H1 (cell line): ENCODE measurements around the gene LRRC9. TPM values are rescaled to one million over a fixed set of nuclear protein-coding genes. Genes with fewer than 3 reads are reported as not detected.

Experiments
- CTCF ChIA-PET: fragments of 300-600 bp; sonication (Branson Sonifier 250); formaldehyde crosslinking; loops from one replicate; lab custom pipeline; 2021; ENCODE audit not compliant: partially characterized antibody; lab: Charles Lee
- POLR2A ChIA-PET: fragments of 300-600 bp; sonication (Branson Sonifier 250); formaldehyde crosslinking; loops from one replicate; lab custom pipeline; 2021; ENCODE audit warnings: inconsistent platforms; ENCODE audit not compliant: partially characterized antibody; lab: Charles Lee
- DNase-seq, 2 experiments: peaks; one replicate each; pipeline versions ENCODE4 v3.0.0 to v3.0.0-alpha.2; 2010 to 2022; ENCODE audit warnings: low spot score in 2 of 2, low read depth in 1 of 2, mixed read lengths in 1 of 2
- FAIRE-seq: peaks from 2 replicates; lab custom pipeline; 2011; peaks lifted over from hg19 to GRCh38; lab: Jason Lieb, UNC
- H2AFZ ChIP-seq: 2 replicates; pipeline ENCODE4 v1.8.1; 2012; ENCODE audit warnings: low read length, inconsistent platforms
- H2AK5ac ChIP-seq: 2 replicates; pipeline ENCODE4 v1.6.1; 2013; ENCODE audit warnings: low read depth, low read length
- H2BK120ac ChIP-seq: replicated peaks from 2 replicates; pipeline ENCODE3; 2013; ENCODE audit warnings: low read depth, low read length, inconsistent platforms
- H2BK12ac ChIP-seq: 2 replicates; pipeline ENCODE4 v1.6.1; 2013; ENCODE audit warnings: low read depth, low read length
- H2BK15ac ChIP-seq: 2 replicates; pipeline ENCODE4 v1.6.1; 2013; ENCODE audit warnings: low read length
- H2BK20ac ChIP-seq: 2 replicates; pipeline ENCODE4 v1.6.1; 2013; ENCODE audit warnings: low read length
- H2BK5ac ChIP-seq: 2 replicates; pipeline ENCODE4 v1.6.1; 2013; ENCODE audit warnings: low read depth, low read length
- H3K14ac ChIP-seq: 2 replicates; pipeline ENCODE4 v1.6.1; 2013; ENCODE audit warnings: inconsistent platforms; ENCODE audit not compliant: insufficient read length
- H3K18ac ChIP-seq: 2 replicates; pipeline ENCODE4 v1.6.1; 2013; ENCODE audit warnings: low read length; ENCODE audit errors: extremely low read depth
- H3K23ac ChIP-seq: 2 replicates; pipeline ENCODE4 v1.6.1; 2013; ENCODE audit warnings: inconsistent platforms; ENCODE audit not compliant: insufficient read length
- H3K23me2 ChIP-seq: 2 replicates; pipeline ENCODE4 v1.6.1; 2013; ENCODE audit warnings: low read depth, low read length
- H3K27ac ChIP-seq: 2 replicates; pipeline ENCODE4 v1.6.1; 2011; ENCODE audit warnings: low read depth, low read length, inconsistent platforms
- H3K27me3 ChIP-seq, 4 experiments: replicated peaks in 1 of 4; 1 replicate in 1 of 4; 2 replicates in 3 of 4; pipeline versions ENCODE4 v1.6.1 to v1.8.1; 2011 to 2013; ENCODE audit warnings: low read length in 3 of 4, mild to moderate bottlenecking in 3 of 4, inconsistent platforms in 2 of 4, mixed read lengths in 2 of 4, moderate library complexity in 1 of 4; ENCODE audit not compliant: control insufficient read depth in 3 of 4, insufficient read depth in 3 of 4; ENCODE audit errors: extremely low read depth in 1 of 4
- H3K36me3 ChIP-seq, 4 experiments: 2 replicates each; pipeline versions ENCODE4 v1.6.1 to v1.8.1; 2011 to 2013; ENCODE audit warnings: mild to moderate bottlenecking in 4 of 4, low read length in 3 of 4, moderate library complexity in 2 of 4, control low read depth in 1 of 4, inconsistent platforms in 1 of 4; ENCODE audit not compliant: insufficient read depth in 4 of 4, control insufficient read depth in 2 of 4
- H3K4ac ChIP-seq: replicated peaks from 2 replicates; pipeline ENCODE3; 2013; ENCODE audit warnings: low read length, low read depth, mixed read lengths, inconsistent platforms; ENCODE audit not compliant: insufficient read length
- H3K4me1 ChIP-seq, 4 experiments: replicated peaks in 1 of 4; 1 replicate in 1 of 4; 2 replicates in 3 of 4; pipeline versions ENCODE4 v1.6.1 to v1.8.1; 2011 to 2013; ENCODE audit warnings: low read length in 3 of 4, inconsistent platforms in 2 of 4, mixed read lengths in 1 of 4; ENCODE audit not compliant: insufficient read depth in 4 of 4, control insufficient read depth in 3 of 4
- H3K4me2 ChIP-seq, 2 experiments: 2 replicates each; pipeline versions ENCODE4 v1.6.1 to v1.8.1; 2011 to 2013; ENCODE audit warnings: low read depth in 2 of 2, low read length in 2 of 2, control low read depth in 1 of 2, inconsistent platforms in 1 of 2, mild to moderate bottlenecking in 1 of 2; ENCODE audit not compliant: insufficient read depth in 1 of 2
- H3K4me3 ChIP-seq, 4 experiments: fragments of 200-600, 300-600 bp in 1 of 4; sonication (generic), shearing (Covaris generic), sonication (Bioruptor Twin) in 1 of 4; 2 replicates each; pipeline versions ENCODE4 v1.5.1 to v1.8.1; 2011 to 2016; ENCODE audit warnings: low read length in 4 of 4, low read depth in 3 of 4, control low read depth in 2 of 4, inconsistent platforms in 2 of 4, mild to moderate bottlenecking in 2 of 4, mixed read lengths in 1 of 4, moderate library complexity in 1 of 4; ENCODE audit not compliant: insufficient read depth in 2 of 4; ENCODE audit errors: extremely low read depth in 1 of 4
- H3K56ac ChIP-seq: replicated peaks from 2 replicates; pipeline ENCODE3; 2013; ENCODE audit warnings: low read depth, mild to moderate bottlenecking, mixed read lengths, low read length, inconsistent platforms; ENCODE audit not compliant: insufficient read length
- H3K79me1 ChIP-seq: 2 replicates; pipeline ENCODE4 v1.6.1; 2013; ENCODE audit warnings: low read depth, low read length, control low read depth
- H3K79me2 ChIP-seq, 2 experiments: 2 replicates each; pipeline versions ENCODE4 v1.6.1 to v1.8.1; 2012 to 2013; ENCODE audit warnings: low read length in 2 of 2, mild to moderate bottlenecking in 2 of 2, inconsistent platforms in 1 of 2; ENCODE audit not compliant: insufficient read depth in 2 of 2, control insufficient read depth in 1 of 2
- H3K9ac ChIP-seq, 4 experiments: replicated peaks in 1 of 4; 1 replicate in 1 of 4; 2 replicates in 3 of 4; pipeline versions ENCODE4 v1.6.1 to v1.8.1; 2011 to 2013; ENCODE audit warnings: low read depth in 3 of 4, low read length in 3 of 4, control low read depth in 2 of 4, mild to moderate bottlenecking in 2 of 4, moderate library complexity in 2 of 4, inconsistent platforms in 1 of 4; ENCODE audit errors: extremely low read depth in 1 of 4
- H3K9me3 ChIP-seq, 2 experiments: 2 replicates each; pipeline versions ENCODE4 v1.6.1 to v1.8.1; 2012 to 2013; ENCODE audit warnings: mild to moderate bottlenecking in 2 of 2, moderate library complexity in 2 of 2, control low read depth in 1 of 2, inconsistent platforms in 1 of 2, low read depth in 1 of 2, low read length in 1 of 2, mixed read lengths in 1 of 2; ENCODE audit not compliant: insufficient read depth in 2 of 2
- H4K20me1 ChIP-seq, 2 experiments: replicated peaks in 1 of 2; 2 replicates each; pipeline versions ENCODE3 to v1.8.1; 2011 to 2013; ENCODE audit warnings: inconsistent platforms in 2 of 2, low read length in 2 of 2, mild to moderate bottlenecking in 1 of 2; ENCODE audit not compliant: insufficient read depth in 2 of 2, control insufficient read depth in 1 of 2
- H4K5ac ChIP-seq: 2 replicates; pipeline ENCODE4 v1.6.1; 2013; ENCODE audit warnings: low read length, low read depth, mixed read lengths, inconsistent platforms; ENCODE audit not compliant: insufficient read length
- H4K8ac ChIP-seq: 2 replicates; pipeline ENCODE4 v1.8.0; 2013; ENCODE audit warnings: mild to moderate bottlenecking, moderate library complexity, low read length, inconsistent platforms; ENCODE audit not compliant: insufficient read depth; ENCODE audit errors: extremely low read depth
- H4K91ac ChIP-seq: replicated peaks from 2 replicates; pipeline ENCODE3; 2013; ENCODE audit warnings: low read length, mixed read lengths, inconsistent platforms; ENCODE audit not compliant: insufficient read length
- CREB1 ChIP-seq: IDR thresholded peaks from 2 replicates; pipeline ENCODE4 v1.6.1; 2012; ENCODE audit warnings: inconsistent platforms
- EP300 ChIP-seq, 2 experiments: IDR thresholded peaks; 1 replicate in 1 of 2; 2 replicates in 1 of 2; pipeline ENCODE4 v1.6.1; 2011 to 2012; ENCODE audit warnings: low read depth in 2 of 2, low read length in 2 of 2, mild to moderate bottlenecking in 2 of 2, borderline replicate concordance in 1 of 2, inconsistent platforms in 1 of 2, moderate library complexity in 1 of 2
- HDAC2 ChIP-seq, 2 experiments: fragments of 300-600 bp in 1 of 2; sonication (generic) in 1 of 2; IDR thresholded peaks; 2 replicates each; pipeline ENCODE4 v1.6.1; 2011 to 2012; ENCODE audit warnings: low read depth in 2 of 2, low read length in 2 of 2, mild to moderate bottlenecking in 2 of 2, moderate library complexity in 2 of 2, borderline replicate concordance in 1 of 2, inconsistent platforms in 1 of 2
- KDM4A ChIP-seq: IDR thresholded peaks from one replicate; pipeline ENCODE4 v1.7.1; 2012; ENCODE audit warnings: low read depth, mild to moderate bottlenecking, moderate library complexity, low read length, inconsistent platforms; ENCODE audit not compliant: severe bottlenecking
- NANOG ChIP-seq: IDR thresholded peaks from 2 replicates; pipeline ENCODE4 v1.6.1; 2011; ENCODE audit warnings: low read length, low read depth, mild to moderate bottlenecking, inconsistent platforms; ENCODE audit not compliant: insufficient read depth, poor library complexity, severe bottlenecking
- RAD21 ChIP-seq, 2 experiments: IDR thresholded peaks in 1 of 2; conservative IDR thresholded peaks in 1 of 2; 2 replicates each; pipeline ENCODE4 v1.6.1; 2011; ENCODE audit warnings: low read depth in 2 of 2, low read length in 2 of 2, improper control_type of control experiment in 1 of 2, inconsistent platforms in 1 of 2, mild to moderate bottlenecking in 1 of 2, moderate library complexity in 1 of 2
- YY1 ChIP-seq: IDR thresholded peaks from 2 replicates; pipeline ENCODE4 v1.6.1; 2011; ENCODE audit warnings: low read depth, mild to moderate bottlenecking, low read length
- ZNF274 ChIP-seq: IDR thresholded peaks from 2 replicates; pipeline ENCODE4 v1.7.0; 2012; ENCODE audit warnings: low read length, borderline replicate concordance; ENCODE audit errors: extremely low read depth
- polyA plus RNA-seq, 7 experiments: library from polyadenylated mRNA; depleted of rRNA in 3 of 7; stranded (reverse) in 5 of 7; unstranded in 2 of 7; fragments of >200 nt in 5 of 7; fragments of 200-250 nt in 2 of 7; gene quantifications; 1 replicate in 5 of 7; 2 replicates in 1 of 7; 4 replicates in 1 of 7; pipeline versions ENCODE4 v1.2.1 to v1.2.3, GENCODE V29; 2011 to 2013; ENCODE audit warnings: missing spikeins in 2 of 7, mixed read lengths in 2 of 7
- total RNA-seq: library from RNA; stranded (reverse); fragmentation: NEBNext Ultra II Directional; extraction: Animal tissue kit (Norgen Biotek cat#: 25700); gene quantifications from 2 replicates; pipeline ENCODE4 v1.2.1, GENCODE V29; 2021
- TF ChIP-seq, protein P1 (sequence below), 3 experiments: IDR thresholded peaks; 1 replicate in 2 of 3; 2 replicates in 1 of 3; pipeline versions ENCODE4 v1.5.1 to v1.6.1; 2011; ENCODE audit warnings: low read length in 3 of 3, mild to moderate bottlenecking in 3 of 3, inconsistent platforms in 2 of 3, low read depth in 1 of 3, moderate library complexity in 1 of 3; ENCODE audit not compliant: insufficient read depth in 1 of 3; ENCODE audit errors: control extremely low read depth in 1 of 3
- TF ChIP-seq, protein P2 (sequence below): IDR thresholded peaks from 2 replicates; pipeline ENCODE4 v1.6.1; 2011; ENCODE audit warnings: low read depth, mild to moderate bottlenecking, low read length; ENCODE audit not compliant: insufficient read depth

The LRRC9 gene
- total and polyA plus RNA-seq, 2 of the 8 experiments (the other 6 are each of a cell fraction or from before 2014, with no cell fraction given), result 0.12 to 0.84 TPM

DNA sequence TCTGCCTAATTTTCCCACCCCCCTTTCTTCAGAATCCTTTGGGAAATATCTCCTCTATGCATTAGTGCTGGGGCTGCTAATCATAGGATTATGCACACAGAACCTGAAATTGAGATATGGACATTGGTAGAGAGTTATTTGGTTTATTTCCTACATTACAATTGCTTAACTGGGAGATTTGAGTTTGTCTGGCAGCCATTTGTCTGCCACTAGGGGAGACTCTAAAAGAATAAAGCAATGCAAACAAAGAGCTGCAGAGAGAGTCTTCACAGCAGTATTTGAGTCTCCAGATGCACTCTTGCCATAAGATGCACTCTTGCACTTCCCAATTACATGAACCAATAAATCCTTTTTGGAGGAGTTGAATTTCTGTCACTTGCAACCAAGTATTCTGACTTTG lies 159.8 kb downstream of the LRRC9 start:
- Histone ChIP-seq H3K4ac (no peak overlapping the region), H2BK20ac (no peak overlapping the region), H3K79me2 (no peaks in the 10 kb centered on the region), H3K18ac (no peak overlapping the region), H3K4me3 (no peak overlapping the region), H4K8ac (no peak overlapping the region), H3K4me1 (no peaks in the 10 kb centered on the region; a peak in 1 of 7 replicates), H2BK5ac (no peak overlapping the region), H3K79me1 (no peaks in the 10 kb centered on the region), H3K9me3 (no peaks in the 10 kb centered on the region), H4K5ac (no peak overlapping the region), H3K27ac (no peak overlapping the region), H2BK120ac (no peak overlapping the region), H3K56ac (no peak overlapping the region), H4K91ac (no peak overlapping the region), H3K9ac (no peak overlapping the region), H3K14ac (no peak overlapping the region), H3K23me2 (no peaks in the 10 kb centered on the region), H3K36me3 (no peaks in the 10 kb centered on the region), H3K23ac (no peak overlapping the region), H2BK15ac (no peak overlapping the region), H2BK12ac (no peak overlapping the region), H4K20me1 (no peaks in the 10 kb centered on the region), H3K4me2 (no peak overlapping the region), H2AFZ (peak overlapping the region; percentile 56; the same call in 1 of the 2 replicates), H2AK5ac (no peak overlapping the region), H3K27me3 (no peaks in the 10 kb centered on the region)
- ChIA-PET POLR2A (interaction anchor here (0.7 to 0.8 kb wide), 2 partner anchors 86 to 169 kb away, joined by 3 read pairs; partner anchors contain the start of genes DHRS7 and PPM1A), CTCF (interaction anchor here (0.8 to 1.6 kb wide), 8 partner anchors 9 to 186 kb away, joined by 3 to 6 read pairs (median 4); no protein-coding TSS in a partner anchor)
- TF ChIP-seq CREB1 (no peak), RAD21 (IDR thresholded peaks at IDR 0.05 in 1 of 2, conservative IDR thresholded peaks at IDR 0.05 in 1 of 2; ENCODE audit: low read depth in 2 of 2, low read length in 2 of 2) (0 out of 4 replicates have a peak, but pooled peaks of 1 of the 2 experiments have one; percentile 4), NANOG (no peak), KDM4A (no peak), ZNF274 (no peak), EP300 (IDR thresholded peaks at IDR 0.05; ENCODE audit: borderline replicate concordance in 1 of 2, low read depth in 2 of 2, low read length in 2 of 2) (no peak), YY1 (peak; percentile 36; the same call in 1 of the 2 replicates), HDAC2 (IDR thresholded peaks at IDR 0.05; ENCODE audit: borderline replicate concordance in 1 of 2, low read depth in 2 of 2, low read length in 2 of 2) (no peak)
- TF ChIP-seq, protein P1, sequence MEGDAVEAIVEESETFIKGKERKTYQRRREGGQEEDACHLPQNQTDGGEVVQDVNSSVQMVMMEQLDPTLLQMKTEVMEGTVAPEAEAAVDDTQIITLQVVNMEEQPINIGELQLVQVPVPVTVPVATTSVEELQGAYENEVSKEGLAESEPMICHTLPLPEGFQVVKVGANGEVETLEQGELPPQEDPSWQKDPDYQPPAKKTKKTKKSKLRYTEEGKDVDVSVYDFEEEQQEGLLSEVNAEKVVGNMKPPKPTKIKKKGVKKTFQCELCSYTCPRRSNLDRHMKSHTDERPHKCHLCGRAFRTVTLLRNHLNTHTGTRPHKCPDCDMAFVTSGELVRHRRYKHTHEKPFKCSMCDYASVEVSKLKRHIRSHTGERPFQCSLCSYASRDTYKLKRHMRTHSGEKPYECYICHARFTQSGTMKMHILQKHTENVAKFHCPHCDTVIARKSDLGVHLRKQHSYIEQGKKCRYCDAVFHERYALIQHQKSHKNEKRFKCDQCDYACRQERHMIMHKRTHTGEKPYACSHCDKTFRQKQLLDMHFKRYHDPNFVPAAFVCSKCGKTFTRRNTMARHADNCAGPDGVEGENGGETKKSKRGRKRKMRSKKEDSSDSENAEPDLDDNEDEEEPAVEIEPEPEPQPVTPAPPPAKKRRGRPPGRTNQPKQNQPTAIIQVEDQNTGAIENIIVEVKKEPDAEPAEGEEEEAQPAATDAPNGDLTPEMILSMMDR (IDR thresholded peaks at IDR 0.05; ENCODE audit: control extremely low read depth in 1 of 3, insufficient read depth in 1 of 3, low read depth in 1 of 3, low read length in 3 of 3), result peak in 1 of 3 experiments; percentile 25; a peak in 1 of 4 replicates
- TF ChIP-seq, protein P2, sequence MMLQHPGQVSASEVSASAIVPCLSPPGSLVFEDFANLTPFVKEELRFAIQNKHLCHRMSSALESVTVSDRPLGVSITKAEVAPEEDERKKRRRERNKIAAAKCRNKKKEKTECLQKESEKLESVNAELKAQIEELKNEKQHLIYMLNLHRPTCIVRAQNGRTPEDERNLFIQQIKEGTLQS, result no peak
- FAIRE-seq (peak; percentile 19), DNase-seq (no peak)
